Body of pancreas (tissue), 4 donors: ENCODE measurements around the gene RAD51B.
"Not testable (repeated sequence)": the region's sequence is repeated elsewhere in the genome, so short reads cannot be mapped to it uniquely, and the experiment has no call there.

Source experiments
- CTCF ChIP-seq, 7 experiments: fragments of 450-650 bp in 4 of 7; fragments of 200-600 bp in 3 of 7; sonication (generic) in 3 of 7; IDR thresholded peaks; one replicate each; pipeline ENCODE4 v1.5.1; 2016 to 2019; ENCODE audit warnings: antibody characterized with exemption in 7 of 7
- POLR2A ChIP-seq, 3 donors: fragments of 450-650 bp; IDR thresholded peaks; one replicate each; pipeline ENCODE4 v1.6.1; 2016; ENCODE audit warnings: antibody characterized with exemption in 3 of 3, mild to moderate bottlenecking in 2 of 3

- not testable (repeated sequence) for TF ChIP-seq POLR2A, CTCF (IDR thresholded peaks at IDR 0.05)
Measured at GRCh38 chr14:68031011-68031410, 211.4 kb downstream of the RAD51B start.
